PC-9 (cell line): ENCODE results near the gene QPCT.

Experiments
- CTCF ChIP-seq: fragments of 200-600 bp; sonication (generic); conservative IDR thresholded peaks from 2 replicates; pipeline ENCODE4 v1.6.1; 2017; ENCODE audit warnings: mixed run types, antibody characterized with exemption, mild to moderate bottlenecking, moderate library complexity
- EZH2 ChIP-seq: fragments of 200-600 bp; sonication (generic); IDR thresholded peaks from 2 replicates; pipeline ENCODE4 v1.8.0; 2017; ENCODE audit warnings: antibody characterized with exemption, low read depth

GRCh38 chr2:37354531-37354930 lies 10.1 kb downstream of the QPCT start:
- no peak for TF ChIP-seq EZH2
- no peak for TF ChIP-seq CTCF
